Temporal lobe (tissue), 2 donors: ENCODE measurements around the gene AP4S1. TPM values are rescaled to one million over a fixed set of nuclear protein-coding genes. Genes with fewer than 3 reads are reported as not detected.
A peak's percentile ranks its signal among the peaks of the same experiment; 100 is the strongest.

Source experiments
- small RNA-seq: library from RNA; depleted of rRNA; stranded (forward); fragments of <200 nt; gene quantifications from one replicate; pipeline ENCODE3, GENCODE V24; 2014; ENCODE audit warnings: low replicate concordance
- total RNA-seq: library from RNA; depleted of rRNA; stranded (reverse); fragments of >200 nt; gene quantifications from one replicate; pipeline ENCODE4 v1.2.3, GENCODE V29; 2014

Gene AP4S1
- total RNA-seq, 1 donor from 2014 or later, result 19.9 TPM

Small RNA genes lying within 50 kb of the gene (small RNA-seq; reads per million reads assigned to genes)
- 0.83 reads per million, percentile 69 among the genes with 10 or more reads in this experiment for gene MIR624
- not detected for gene RNU6-541P

Other genes starting within 250 kb of the AP4S1 start
- 43.5 TPM for gene COCH, start 151.1 kb upstream of the AP4S1 start, total RNA-seq
- 74.3 TPM for gene STRN3, start 730 bp downstream of the AP4S1 start, total RNA-seq
- gene HECTD1, start 182.1 kb downstream of the AP4S1 start, total RNA-seq, result 307 TPM